Stimulated activated CD8-positive, alpha-beta memory T cell treated with anti-CD3 and anti-CD28 coated beads, Interleukin-7, amount 100 ng/mL, for 4 hours (primary cell): ENCODE data around the gene MCUR1.
"Not testable (repeated sequence)": the region's sequence is repeated elsewhere in the genome, so short reads cannot be mapped to it uniquely, and the experiment has no call there.

Experiments
- DNase-seq, 2 donors: peaks; one replicate each; pipeline ENCODE4 v3.0.0-alpha.2; 2020; ENCODE audit warnings: low read depth in 2 of 2

MCUR1 gene

DNA sequence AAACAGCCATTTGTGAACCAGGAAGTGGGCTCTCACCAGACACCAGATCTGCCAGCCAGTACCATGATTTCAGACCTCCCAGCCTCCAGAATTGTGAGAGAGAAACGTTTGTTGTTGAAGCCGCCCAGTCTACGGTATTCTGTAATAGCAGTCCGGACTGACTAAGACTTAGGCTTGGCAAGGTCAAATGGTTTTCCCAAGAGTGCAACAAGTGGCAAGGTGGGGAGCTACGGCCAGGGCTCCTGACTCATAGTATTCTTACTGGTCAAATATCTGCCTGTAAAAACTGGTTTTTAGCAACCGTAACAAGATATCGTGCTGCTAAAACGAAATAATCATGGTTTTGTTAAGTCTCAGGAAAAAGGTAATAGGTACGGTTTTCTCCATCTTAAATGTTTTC lies 37.8 kb downstream of the MCUR1 start:
- no peak for DNase-seq

DNA sequence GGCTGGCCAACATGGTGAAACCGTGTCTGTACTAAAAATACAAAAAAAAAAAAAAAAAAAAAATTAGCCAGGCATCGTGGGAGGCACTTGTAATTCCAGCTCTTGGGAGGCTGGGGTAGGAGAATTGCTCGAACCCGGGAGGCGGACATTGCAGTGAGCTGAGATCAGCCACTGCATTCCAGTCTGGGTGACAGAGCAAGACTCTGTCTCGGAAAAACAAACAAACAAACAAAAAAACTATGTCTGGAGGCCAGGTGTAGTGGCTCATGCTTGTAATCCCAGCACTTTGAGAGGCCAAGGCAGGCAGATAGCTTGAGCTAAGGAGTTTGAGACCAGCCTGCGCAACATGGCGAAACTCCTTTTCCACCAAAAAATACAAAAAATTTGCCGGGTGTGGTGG lies 38.9 kb downstream of the MCUR1 start:
- not testable (repeated sequence) for DNase-seq

DNA sequence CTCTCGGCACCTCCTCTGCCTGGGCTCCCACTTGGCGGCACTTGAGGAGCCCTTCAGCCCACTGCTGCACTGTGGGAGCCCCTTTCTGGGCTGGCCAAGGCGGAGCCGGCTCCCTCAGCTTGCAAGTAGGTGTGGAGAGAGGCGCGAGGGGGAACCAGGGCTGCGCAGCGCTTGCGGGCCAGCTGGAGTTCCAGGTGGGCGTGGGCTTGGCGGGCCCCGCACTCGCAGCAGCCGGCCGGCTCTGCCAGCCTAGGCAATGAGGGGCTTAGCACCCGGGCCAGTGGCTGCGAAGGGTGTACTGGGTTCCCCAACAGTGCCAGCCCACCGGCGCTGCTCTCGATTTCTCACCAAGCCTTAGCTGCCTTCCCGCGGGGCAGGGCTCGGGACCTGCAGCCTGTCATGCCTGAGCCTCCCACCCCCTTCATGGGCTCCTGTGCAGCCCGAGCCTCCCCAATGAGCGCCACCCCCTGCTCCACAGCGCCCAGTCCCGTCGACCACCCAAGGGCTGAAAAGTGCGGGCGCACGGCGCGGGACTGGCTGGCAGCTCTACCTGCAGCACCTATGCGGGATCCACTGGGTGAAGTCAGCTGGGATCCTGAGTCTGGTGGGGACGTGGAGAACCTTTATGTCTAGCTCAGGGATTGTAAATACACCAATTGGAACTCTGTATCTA lies 41.9 kb downstream of the MCUR1 start:
- DNase-seq = not testable (repeated sequence)

DNA sequence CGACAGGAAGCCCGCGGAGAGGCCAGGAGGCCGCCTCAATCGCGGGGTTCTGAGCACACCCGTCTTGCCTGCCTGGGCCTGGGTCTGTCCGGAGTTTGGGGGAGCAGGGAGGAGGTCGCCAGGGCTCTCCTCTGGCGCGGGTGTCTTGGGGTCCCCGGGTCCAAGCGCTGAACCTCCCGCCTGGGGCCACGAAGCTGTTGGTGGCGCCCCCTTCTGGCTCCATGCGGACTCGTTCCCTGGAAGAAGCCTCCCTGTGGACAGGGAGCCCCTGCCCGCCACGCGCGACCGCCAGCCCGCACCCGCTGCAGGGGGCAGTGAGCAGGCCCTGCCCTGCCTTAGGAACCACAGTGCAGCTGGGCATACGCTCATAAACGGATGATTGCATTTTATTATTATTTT lies 44.7 kb downstream of the MCUR1 start:
- no peak for DNase-seq

DNA sequence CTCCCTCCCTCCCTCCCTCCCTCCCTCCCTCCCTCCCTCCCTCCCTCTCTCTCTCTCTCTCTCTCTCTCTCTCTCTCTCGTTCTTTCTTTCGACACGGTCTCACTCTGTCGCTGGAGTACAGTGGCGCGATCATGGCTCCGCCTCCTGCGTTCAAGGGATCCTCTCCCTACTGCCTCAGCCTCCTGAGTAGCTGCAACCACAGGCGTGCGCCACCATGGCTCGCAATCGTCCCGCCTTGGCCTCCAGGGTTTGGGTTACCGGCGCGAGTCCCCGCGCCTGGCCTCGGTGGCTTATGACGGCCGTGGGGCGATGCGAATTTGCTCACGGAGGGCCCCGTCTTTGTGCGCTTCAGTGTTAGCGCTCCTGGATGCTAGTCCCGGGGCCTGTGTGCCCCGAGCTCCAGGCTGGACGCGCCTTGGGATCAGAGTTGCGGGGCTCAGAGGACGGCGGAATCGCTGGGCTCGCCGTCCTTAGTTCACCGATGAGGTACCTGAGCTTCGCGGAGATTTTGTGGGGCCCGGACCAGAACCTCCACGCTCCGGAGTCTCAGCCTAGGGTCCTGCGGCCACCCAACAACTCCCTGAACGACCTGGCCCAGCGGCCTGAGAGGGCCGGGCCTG lies 45.2 kb downstream of the MCUR1 start:
- DNase-seq = no peak

DNA sequence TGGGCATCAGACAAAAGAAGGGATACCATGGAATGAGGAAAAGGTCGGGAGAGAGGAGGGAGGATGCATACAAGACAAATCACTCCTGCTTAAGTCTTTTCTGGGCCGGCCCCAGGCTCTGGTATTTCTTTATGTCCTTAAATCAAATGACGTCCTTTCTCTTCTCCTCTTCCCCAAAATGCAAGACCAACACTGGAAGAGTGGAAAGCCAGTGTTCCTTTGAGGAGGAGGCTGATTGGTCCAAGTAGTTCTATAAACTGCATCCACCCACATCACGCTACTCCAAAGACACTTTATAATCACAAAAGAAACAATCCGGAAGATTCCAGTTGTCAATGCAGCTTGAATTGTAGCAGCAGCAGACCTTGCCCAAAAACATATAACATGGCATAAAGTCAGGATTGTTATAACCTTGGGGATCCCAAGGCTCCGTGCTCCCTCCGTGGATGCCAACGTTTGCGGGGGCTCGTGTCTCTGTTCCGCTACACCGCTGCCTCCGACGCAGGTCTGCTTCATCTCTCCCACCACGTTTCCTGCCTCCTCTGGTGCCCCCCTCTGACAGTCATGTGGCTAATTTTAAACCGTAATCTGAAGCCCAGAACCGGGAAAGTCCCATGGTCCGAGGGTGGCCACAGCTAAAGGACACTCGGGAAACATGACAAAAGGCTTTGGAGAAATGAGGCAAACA lies 47.1 kb downstream of the MCUR1 start:
- DNase-seq = peak; percentile 30 to 35

DNA sequence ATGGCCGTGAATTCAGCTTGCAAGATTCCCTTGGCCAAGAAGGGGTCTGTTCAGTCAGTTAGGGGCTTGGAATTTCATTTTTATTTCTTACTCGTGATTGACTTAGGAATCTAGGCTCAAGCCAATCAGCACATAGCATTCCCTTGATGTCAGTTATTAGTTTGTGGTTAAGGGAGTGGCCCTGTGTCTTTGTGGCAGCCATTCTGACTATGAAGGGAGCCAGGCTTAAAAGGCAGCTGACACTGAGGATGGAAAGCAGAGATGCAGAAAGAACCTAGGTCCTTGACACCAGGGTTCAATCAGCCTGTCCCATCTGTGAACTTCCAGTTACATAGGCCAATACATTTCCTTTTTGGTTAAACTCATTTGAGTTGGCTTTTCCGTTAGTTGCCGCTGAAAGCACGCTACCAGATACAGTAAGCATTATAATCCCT lies 48.1 kb downstream of the MCUR1 start:
- no peak for DNase-seq

DNA sequence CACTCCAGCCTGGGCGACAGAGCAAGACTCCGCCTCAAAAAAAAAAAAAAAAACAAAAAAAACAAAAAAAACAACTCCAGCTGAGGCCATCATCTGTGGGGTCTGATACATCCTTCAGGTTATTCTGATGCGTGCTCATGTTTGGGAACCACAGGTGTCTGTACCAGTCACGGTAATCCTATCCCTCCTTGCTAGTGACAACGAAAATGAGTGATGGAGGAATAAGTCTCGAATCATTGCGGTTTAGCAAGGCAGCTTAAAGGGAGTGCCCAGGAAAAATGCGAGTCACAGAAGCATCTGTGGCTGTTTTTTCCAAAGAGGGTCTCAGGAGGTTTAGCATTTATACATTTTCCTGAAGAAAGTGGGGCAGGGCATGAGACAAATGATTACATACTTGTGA lies 48.8 kb downstream of the MCUR1 start:
- no peak for DNase-seq

DNA sequence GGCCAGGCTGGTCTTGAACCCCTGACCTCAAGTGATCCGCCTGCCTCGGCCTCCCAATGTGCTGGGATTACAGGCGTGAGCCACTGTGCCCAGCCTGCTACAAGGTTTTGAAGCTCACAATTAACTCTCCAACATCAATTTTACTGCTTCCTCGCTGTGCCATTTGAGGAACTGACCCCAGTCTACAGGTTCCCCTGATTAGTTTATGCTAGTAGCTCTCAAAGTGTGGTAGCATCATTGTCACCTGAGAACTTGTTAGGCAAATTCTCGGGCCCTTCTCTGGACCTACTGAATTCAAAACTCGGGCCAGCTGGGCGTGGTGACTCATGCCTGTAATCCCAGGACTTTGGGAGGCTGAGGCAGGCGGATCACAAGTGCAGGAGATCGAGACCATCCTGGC lies 49.4 kb downstream of the MCUR1 start:
- DNase-seq = no peak

DNA sequence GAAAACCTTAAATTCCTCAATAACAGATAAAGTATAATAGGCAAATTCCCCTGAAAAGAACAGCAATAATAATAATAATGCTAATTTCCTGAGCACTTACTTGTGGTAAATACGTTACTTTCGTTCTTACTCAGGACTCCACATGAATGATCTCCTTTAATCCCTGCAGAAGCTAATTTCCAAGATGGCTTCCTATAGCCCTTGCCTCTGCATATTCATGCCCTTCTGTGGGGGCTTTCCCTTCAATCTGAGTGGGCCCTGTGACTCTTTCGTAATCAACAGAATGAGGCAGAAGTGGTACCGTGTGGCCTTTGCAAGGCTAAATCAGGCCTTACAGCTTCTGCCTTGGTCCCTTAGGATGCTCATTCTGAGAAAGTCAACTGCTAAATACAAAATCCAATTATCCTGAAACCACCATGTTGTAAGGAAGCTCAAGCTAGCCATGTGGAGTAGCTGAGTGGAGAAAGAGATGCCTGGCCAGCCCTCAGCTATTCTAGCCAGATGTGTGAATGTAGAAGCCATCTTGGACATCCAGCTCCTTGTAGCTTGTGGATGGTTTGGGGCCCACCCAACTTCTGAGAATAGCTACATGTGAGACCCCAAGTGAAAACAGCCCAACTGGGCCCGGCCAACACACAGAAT lies 50.5 kb downstream of the MCUR1 start:
- DNase-seq = no peak

DNA sequence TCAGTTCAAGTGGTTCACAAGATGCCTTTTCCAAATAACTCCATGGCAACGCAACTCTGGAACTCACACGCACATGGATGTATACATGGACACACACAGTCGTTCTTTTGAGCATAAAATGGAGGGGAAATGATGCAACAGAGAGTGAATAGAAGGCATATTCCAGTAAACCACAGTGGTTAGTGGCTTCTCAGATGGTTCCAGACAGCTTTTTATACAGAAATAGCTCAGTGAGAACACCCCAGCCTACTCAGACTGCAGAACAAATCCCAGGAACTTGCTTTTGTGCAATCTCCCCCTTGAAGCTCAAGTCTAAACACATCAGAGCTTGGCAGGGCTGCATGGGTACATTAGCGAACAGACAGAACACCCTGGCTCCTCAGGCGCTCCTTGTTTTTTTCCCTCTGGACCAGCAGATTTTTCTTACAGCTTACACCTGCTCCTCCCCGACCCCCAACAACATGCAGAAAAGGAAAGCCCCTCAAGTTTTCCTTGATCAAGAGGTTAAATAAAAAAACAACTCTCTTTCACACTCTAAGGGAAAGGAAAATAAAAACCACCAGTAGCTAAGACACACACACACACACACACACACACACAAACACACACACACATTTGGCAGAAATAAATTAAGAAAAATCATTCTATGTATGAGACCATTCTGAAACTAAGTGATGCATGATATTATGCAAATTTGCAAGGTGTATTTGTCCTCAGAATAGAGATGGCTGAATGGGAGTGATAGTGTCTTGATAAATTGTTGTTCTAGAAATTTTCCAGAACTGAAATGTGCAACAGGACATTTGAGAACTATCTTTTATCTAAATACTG lies 51.5 kb downstream of the MCUR1 start:
- no peak for DNase-seq

DNA sequence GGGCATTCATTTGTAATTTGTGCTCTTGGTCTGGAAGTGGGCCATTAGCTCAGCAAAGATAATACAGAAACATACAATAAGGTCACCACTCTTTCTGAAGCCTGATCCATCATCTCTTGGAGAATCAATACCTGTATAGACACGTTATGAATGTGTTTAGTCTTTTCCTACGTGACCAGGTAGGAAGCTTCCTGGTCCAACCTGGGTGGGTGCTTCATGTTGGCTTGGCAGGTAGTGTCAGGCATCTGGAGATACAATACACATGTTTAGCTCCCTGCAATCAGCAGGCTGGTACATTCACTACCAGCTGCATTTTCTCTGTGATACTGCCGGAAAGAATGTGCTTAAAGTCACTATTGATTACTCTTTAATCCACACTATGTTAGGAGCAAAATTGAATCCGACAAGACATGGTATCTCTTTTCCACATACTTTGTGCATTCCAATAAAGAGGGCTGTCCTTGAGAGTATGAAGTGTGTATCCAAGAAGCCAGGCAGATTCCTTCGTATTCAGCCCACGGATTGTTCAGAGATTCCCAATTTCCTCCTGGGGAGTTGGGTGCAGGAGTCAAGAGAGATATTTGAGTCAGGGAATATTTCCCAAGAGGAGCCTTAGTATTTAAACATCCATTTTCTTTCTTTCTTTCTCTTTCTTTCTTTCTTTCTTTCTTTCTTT lies 52.9 kb downstream of the MCUR1 start:
- DNase-seq = no peak

DNA sequence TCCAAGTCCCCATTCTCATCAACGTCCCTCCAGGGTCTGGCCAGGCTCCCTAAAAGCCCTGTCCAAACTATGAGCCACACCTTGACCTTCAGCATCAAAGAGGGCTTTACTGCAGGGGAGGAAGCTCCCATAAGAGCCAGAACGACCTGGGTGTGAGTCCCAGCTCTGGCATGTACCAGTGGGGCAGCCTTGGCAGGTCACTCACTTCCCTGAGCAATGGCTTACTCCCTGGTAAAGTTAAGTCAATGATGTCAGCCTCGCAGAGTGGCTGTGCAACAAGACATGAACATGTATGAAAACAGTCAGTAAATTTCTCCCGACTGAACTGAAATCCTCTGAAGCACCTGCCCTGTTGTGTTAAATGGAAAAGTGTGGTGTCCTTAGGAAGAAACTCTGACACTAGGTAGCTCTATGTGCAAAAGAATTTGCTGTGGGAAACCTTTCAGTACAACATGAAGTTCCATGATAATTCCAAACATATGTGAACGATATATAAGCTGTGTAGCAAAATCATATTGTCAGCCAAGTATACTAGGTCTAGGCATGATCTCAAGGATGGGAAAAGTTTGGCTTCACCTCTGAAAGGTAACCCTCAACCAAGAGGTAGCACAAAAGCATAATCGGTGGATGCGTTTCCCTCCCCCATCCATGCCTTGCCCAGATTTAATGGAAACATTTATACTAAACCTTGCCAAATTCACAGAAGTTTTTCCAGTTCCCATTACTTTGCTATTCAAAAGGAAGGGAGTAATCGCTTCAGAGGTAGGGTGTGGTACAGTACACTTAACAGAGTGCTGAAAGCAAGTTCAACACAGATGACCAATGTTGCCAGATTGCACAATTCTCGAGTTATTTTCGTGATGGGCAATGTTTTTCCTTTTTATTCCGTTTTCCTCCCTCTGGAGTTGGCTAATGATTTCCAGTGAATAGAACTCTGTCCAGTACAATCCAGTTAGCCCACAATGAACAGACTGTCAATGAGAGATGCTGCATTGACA lies 53.8 kb downstream of the MCUR1 start:
- no peak for DNase-seq

DNA sequence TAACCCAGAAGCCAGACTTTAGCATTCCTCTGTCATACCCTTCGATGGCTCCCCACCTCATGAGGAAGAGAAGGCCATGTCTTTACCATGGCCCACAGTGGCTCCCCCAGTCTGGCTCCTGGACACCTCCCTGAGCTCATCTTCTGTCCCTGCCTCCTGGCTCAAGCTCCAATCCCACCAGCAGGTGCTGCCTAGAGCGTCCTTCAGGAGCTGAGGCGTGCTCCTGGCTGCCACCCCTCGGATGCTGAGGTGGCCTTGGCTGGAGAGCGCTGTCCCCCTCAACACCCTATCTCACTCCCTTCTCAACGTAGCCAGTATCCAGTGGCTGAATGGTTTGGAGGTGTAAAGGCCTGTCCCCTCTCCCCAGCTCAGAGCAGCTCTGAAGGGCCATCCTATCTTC lies 55.3 kb downstream of the MCUR1 start:
- no peak for DNase-seq

DNA sequence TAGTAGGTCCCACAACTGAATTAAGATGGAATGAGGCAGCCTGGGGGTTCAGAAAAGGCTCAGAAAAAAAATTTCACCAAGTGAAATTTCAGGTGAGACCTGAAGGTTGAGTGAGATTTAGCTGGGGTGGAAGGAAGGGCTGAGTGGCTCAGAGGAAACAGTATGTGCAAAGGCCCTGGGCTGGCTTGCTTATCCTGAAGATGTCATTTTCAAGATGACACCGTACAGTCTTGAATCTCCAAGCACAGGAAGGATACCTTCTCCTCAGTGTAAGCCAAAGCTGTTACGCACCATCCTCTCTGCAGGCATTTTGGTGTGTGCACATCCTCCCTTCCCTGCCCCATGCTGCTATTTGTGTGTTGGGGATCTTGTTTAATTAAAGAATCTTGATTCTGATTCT lies 59.7 kb downstream of the MCUR1 start:
- no peak for DNase-seq

DNA sequence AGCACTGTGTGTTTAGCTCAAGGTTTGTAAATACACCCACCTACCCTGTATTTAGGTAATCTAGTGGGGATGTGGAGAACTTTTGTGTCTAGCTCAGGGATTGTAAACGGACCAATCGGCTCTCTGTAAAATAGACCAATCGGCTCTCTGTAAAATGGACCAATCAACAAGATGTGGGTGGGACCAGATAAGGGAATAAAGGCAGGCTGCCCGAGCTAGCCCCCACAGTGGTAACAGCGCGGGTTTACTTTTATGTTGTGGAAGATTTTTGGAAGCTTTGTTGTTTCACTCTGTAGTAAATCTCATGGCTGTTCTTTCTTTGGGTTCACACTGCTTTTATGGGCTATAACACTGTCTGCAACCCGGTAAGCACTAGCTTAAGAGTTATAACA lies 70.6 kb downstream of the MCUR1 start:
- DNase-seq = no peak

DNA sequence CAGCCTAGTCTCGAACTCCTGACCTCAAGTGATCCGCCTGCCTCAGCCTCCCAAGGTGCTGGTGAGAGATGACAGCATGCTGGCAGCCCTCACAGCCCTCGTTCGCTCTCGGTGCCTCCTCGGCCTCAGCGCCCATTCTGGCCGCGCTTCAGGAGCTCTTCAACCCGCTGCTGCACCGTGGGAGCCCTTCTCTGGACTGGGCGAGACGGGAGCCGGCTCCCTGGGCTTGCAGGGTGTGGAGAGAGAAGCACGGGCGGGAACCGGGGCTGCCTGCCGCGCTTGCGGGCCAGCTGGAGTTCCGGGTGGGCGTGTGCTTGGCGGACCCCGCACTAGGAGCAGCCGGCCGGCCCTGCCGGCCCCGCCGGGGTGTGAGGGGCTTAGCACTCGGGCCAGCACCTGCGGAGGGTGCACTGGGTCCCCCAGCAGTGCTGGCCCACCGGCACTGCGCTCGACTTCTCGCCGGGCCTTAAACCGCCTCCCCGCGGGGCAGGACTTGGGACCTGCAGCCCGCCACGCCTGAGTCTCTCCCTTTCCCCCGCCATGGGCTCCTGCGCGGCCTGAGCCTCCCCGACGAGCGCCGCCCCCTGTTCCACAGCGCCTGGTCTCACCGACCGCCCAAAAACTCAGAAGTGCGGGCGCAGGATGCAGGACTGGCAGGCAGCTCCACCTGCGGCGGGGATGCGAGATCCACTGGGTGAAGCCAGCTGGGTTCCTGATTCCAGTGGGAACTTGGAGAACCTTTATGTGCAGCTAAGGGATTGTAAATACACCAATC lies 71.2 kb downstream of the MCUR1 start:
- no peak for DNase-seq

DNA sequence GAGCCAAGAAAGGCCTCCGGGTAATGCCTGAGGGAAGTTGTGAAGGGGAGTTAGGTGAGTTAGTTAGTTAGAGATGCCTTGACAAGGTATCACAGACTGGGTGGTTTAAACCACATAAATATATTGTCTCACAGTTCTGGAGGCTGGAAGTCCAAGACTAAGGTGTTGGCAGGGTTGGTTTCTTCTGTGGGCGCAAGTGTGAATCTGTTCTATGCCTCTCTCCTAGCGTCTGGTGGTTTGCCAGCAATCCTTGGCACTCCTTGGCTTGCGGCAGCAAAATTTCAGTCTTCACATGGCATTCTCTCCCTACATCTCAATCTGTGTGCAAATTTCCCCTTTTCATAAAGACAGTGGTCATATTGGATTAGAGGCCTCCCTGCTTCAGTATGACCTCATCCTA lies 73.0 kb downstream of the MCUR1 start:
- DNase-seq = no peak
